Activated CD4-positive, alpha-beta T cell treated with anti-CD3 and anti-CD28 coated beads, Interleukin-2, Interleukin-4, amounts not matched to agents 100 ng/mL and 50 ng/mL, durations not matched to agents 16 hours and 8 hours (primary cell): ENCODE data around the gene VSTM1.
"Not testable (repeated sequence)": the region's sequence is repeated elsewhere in the genome, so short reads cannot be mapped to it uniquely, and the experiment has no call there.

Source experiments
- DNase-seq: peaks from one replicate; pipeline ENCODE4 v3.0.0-alpha.2; 2020; ENCODE audit warnings: low spot score

VSTM1 gene, protein sequence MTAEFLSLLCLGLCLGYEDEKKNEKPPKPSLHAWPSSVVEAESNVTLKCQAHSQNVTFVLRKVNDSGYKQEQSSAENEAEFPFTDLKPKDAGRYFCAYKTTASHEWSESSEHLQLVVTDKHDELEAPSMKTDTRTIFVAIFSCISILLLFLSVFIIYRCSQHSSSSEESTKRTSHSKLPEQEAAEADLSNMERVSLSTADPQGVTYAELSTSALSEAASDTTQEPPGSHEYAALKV

GRCh38 chr19:54063350-54064116, at the start of gene VSTM1:
VSTM1 (minus strand) TSS chr19:54063897; CDS start chr19:54063777, 120 bp downstream.
- DNase-seq = no peak

GRCh38 chr19:54109651-54110050, 46.0 kb upstream of the VSTM1 start:
- no peak for DNase-seq

DNA sequence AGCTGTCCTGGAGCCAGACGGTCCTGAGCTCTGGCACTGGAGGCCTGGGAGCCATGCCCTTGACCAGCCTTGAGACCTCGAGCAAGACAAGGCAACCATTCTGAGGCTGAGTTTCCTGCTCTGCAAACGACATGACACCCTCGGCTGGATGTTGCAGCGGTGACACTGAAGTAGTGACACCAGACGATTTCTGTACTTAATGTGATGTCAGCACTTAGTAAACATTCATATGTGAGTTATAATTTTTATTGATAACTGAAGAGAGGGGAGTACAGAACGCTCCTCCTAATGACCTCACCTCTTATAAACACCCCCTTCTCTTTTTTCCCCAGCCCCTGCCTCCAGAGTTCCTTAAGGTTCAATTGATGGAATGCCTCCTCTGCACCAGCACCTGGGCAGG, 44.8 kb upstream of the VSTM1 start:
- no peak for DNase-seq

DNA sequence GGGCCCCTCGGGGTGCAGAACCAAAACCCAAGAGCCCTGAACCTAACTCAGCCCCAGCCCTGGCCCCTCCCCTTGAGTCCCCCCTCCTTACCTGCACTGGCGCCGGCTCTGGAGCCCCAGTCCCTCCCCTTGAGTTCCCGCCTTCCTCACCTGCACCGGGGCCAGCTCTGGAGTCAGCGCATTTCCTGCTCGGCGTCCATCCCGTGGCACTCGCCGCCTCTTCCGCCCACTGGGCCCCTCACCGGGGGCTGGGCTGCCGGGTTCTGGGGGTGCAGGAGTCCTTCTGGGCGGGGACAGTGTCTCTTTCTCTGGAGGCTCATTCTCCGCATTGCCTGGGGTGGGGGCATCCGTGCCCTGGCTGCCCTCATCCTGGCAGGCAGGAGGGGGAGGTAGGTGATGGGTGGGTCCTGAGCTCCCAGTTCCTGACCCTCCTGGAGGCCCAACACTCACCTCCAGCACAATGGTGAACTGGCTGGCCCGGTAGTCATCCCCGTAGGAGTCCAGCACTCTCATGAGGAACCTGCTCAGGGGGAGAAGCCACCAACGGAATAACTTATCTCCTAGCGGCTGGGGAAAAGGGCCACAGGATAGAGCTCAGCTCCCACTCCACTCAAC, 44.3 kb upstream of the VSTM1 start:
- DNase-seq = no peak

- no peak for DNase-seq
Measured at GRCh38 chr19:54106716-54107115, 43.0 kb upstream of the VSTM1 start.

- DNase-seq = no peak
Measured at GRCh38 chr19:54105796-54106195, 42.1 kb upstream of the VSTM1 start.

DNA sequence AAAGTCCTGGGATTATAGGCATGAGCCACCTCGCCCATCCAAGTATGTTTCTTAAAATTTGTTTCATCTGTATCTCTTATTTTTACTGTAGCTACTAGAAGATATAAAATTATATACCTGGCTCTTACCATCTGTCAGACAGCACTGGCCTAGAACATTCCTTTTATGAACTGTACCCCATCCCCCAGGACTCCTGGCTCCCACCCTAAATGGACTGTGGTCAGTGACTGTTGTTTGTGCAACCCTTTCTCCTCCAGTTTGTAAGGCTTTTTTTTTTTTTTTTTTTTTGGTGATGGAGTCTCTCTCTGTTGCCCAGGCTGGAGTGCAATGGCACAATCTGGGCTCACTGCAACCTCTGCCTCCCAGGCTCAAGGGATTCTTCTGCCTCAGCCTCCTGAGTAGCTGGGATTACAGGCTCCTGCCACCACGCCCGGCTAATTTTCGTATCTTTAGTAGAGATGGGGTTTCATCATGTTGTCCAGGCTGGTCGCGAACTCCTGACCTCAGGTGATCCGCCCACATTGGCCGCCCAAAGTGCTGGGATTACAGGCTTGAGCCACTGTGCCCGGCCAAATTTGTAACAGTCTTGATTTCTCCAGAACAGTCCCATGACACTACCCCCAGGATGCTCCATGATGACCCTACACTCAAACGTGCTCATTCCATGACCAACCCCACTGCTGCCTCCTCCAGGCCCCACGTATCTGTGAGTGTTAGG, 41.5 kb upstream of the VSTM1 start:
- DNase-seq = no peak

DNA sequence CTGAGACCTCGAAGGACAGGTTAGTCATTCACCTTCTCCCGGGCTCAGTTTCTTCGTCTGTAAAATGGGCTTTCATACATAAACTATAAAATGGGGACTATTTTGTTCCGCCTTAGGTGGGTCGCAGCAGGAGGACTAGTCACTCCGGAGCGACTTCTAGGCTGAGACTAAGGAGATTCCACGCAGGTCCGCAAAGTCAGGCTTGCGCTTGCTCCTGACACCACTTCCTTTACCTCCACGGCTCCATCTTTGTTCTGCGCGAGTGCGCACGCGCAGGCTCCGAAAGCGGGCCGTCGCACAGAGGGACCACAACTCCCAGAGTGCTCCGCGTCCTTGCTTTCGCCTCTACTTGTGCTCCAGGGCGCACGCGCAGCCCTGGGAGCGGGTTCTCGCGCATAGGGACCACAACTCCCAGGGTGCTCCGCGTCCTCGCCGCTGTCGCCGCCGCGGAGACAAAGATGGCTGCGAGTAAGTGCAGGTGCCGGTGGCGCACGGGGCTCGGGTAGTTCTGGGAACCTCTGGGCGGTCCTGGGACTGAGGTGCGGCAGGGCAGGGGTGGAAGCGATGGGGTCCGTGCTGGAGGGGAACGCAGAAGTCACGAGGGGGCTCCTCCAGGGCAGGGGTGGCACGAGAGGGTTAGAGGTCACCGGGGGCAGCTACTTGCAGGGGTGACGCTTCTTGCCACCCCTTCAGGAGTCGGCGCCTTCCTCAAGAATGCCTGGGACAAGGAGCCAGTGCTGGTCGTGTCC, 38.9 kb upstream of the VSTM1 start, which contains the start of gene NDUFA3:
Gene NDUFA3 (plus strand): TSS at position 435 of the 749 bp plus-strand sequence. CDS start 24 bp downstream, at position 459.
- DNase-seq = peak; percentile 98

DNA sequence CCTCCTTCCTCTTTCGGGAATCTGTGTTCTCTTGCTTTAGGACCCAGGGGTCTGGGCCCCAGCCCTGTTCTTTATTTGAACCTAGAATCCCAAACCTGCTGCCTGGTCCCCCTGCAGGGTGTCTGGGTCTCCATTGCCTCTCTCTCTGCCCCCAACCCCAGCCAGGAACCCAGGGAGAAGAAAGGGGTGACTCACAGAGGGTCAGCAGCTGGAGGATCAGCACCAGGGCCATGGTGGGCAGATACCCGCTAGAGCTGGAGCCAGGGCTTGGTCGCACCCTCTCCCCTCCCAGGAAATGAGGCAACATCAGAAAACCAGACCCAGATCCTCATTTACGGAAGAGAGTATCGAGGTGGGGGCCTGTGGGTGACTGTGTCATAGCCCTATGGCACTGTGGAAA, 36.9 kb upstream of the VSTM1 start, which contains the start of gene OSCAR:
Gene OSCAR (minus strand): TSS at position 243 of the 400 bp plus-strand sequence. CDS start 11 bp downstream, at position 232.
- no peak for DNase-seq

DNA sequence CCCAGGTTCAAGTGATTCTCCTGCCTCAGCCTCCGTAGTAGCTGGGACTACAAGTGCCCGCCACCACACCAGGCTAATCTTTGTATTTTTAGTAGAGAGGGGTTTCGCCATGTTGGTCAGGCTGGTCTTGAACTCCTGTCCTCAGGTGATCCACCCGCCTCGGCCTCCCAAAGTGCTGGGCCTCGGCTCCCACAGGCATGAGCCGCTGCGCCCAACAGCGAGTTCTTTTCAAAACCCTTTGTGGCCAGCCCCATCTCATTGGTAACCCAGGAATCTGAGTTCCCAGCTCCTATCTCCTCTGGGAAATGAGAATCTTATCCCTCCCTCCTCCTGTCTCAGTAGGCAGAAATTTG, 36.2 kb upstream of the VSTM1 start:
- DNase-seq = not testable (repeated sequence)

DNA sequence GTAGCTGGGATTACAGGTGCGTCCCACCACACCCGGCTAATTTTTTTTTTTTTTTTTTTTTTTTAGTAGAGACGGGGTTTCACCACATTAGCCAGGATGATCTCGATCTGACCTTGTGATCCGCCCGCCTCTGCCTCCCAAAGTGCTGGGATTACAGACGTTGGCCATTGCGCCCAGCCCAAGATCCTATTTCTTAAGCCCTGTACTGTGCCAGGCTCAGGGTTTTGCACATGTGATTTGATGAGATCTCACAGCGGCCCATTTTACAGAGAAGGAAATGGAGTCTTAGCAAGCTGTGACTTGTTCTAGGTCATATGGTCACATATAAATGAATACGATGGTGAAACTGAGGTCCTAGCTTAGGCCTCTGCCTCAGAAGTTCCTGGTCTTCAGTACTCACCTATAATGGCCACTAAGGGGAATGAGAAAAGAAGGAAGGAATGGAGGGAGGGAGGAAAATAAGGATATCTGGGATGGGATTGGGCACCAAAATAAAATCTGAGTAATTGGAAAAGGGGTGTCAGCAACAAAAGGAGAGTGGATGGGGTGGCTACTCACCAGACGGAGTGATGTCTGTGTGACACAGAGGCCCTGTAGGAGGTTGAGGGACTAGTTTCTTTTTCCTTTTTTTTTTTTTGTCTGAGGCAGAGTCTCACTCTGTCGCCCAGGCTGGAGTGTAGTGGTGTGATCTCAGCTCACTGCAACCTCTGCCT, 35.6 kb upstream of the VSTM1 start:
- DNase-seq = no peak

- peak; percentile 29 for DNase-seq
Measured at GRCh38 chr19:54096617-54097106, 33.0 kb upstream of the VSTM1 start.

DNA sequence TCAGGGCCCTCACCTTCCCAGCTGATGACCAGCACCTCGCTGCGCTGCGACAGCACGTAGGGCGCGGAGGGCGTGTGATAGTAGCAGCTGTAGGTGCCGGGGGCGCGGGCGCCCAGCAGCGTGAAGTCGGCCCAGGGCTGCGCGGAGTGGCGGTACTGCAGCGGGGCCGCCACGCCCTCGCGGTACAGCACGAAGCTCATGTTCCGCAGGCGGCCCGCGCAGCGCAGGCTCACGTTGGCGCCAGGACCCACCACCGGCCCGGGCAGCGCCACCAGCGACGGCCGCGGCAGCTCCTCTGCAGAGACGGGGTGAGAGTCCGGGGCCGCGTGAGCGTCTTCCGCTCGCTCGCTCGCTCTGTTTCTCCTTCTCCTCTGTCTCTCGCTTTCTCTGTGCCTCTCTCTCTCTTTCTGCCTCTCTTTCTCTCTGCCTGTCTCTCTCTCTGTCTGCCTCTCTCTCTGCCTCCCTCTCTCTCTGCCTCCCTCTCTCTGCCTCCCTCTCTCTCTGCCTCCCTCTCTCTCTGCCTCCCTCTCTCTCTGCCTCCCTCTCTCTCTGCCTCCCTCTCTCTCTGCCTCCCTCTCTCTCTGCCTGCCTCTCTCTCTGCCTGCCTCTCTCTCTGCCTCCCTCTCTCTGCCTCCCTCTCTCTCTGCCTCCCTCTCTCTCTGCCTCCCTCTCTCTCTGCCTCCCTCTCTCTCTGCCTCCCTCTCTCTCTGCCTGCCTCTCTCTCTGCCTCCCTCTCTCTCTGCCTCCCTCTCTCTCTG, 32.3 kb upstream of the VSTM1 start:
- peak; percentile 28 for DNase-seq

GRCh38 chr19:54095136-54095858, 31.6 kb upstream of the VSTM1 start:
- DNase-seq = no peak

- DNase-seq = no peak
Measured at GRCh38 chr19:54094426-54095000, 30.8 kb upstream of the VSTM1 start.

- no peak for DNase-seq
Measured at GRCh38 chr19:54084410-54084809, 20.7 kb upstream of the VSTM1 start.

DNA sequence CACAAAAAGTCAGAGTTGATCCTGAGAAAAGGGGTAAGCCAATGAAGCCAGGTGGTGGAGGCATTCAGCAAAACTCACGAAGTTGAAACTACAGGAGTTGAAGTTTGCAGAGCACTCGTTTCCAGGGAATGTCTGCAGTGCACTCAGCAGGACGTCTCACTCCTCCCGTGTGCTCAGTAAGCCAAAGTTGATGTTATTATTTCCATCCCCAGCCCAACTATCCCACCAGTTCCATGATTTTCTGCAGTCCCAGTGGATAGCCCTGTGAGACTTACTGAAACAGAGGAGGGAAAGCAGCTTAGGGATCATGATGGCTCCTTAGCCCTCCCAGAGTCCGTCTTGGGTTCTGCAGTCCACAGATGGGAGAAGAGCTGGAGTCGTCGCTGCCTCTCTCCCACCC, 17.3 kb upstream of the VSTM1 start, which contains the start of gene TARM1:
Gene TARM1 (minus strand): TSS at position 334 of the 400 bp plus-strand sequence. CDS start 25 bp downstream, at position 309.
- DNase-seq = no peak

DNA sequence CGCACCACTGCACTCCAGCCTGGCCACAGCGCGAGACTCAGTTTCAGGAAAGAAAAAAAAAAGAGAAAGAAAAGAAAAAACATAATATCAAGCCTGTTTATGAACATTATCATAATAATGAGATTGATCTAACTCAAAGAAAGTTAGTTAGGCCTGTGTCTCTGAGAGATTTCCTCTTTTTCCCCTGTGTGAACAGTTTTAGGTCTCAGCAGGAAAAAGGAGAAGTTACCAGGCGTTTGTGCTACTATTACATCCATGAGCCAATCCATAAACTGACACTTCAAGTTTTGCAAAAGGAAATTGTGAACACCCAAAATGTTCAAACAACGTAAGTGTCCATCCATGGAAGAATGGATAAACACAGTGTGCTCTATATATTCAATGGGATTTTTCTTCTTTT, 13.6 kb upstream of the VSTM1 start:
- DNase-seq = no peak

- no peak for DNase-seq
Measured at GRCh38 chr19:54074851-54075250, 11.2 kb upstream of the VSTM1 start.
